KOPT-K1 (cell line): ENCODE measurements around the gene CNIH2.

Experiments
- H3K27ac ChIP-seq: fragments of 200-600 bp; sonication (generic); 2 replicates; pipeline ENCODE4 v1.5.1; 2016; ENCODE audit warnings: antibody characterized with exemption, mild to moderate bottlenecking, low read depth, low read length; ENCODE audit not compliant: poor library complexity, severe bottlenecking
- H3K36me3 ChIP-seq: fragments of 200-600 bp; sonication (generic); 2 replicates; pipeline ENCODE4 v1.5.1; 2017; ENCODE audit warnings: antibody characterized with exemption, mild to moderate bottlenecking, low read length, moderate library complexity; ENCODE audit not compliant: insufficient read depth
- H3K9me3 ChIP-seq: fragments of 200-600 bp; sonication (generic); 2 replicates; pipeline ENCODE4 v1.5.1; 2017; ENCODE audit warnings: antibody characterized with exemption, low read length, mild to moderate bottlenecking; ENCODE audit not compliant: insufficient read depth, poor library complexity, severe bottlenecking

CNIH2 gene

DNA sequence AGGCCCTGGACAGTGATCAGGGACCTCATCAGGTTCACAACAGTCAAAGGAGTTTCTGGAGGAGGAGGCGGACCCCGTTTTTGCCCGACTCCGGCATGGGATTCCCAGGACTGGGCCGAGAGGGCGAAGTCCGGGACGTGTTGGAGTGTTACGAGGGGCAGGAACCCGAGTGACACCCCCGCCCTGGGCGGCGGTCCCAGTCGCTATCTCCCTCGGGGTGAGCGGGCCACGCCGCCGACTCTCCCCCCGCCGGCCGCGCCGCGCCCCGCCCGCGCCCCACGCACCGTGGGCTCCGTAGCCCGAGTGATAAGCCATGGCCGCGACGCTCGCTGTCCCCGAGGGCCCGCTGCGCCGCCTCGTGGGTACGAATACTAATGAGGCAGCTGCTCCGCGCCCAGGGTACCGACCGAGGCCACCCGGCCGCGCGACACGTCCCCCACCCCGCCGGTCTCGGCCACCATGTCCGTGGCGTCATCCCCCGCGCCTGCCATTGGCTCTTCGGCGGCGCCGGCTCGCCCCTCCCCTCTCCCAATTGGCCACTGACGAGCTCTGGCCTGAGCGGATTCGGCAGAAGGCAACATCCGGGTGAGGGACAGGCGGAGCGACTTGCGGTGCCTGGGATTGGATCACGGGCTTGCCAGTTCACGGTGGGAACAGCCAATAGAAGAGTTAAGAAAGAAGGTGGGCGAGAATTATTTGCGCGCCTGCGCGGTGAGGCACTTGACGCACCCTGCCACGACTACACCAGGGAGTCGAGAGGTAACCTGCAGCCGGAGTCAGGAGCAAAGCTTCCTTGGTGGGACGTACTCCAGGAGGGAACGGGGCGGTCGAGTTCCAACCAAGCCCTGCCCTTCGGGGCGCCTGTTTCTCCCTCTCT lies 10.9 kb downstream of the CNIH2 start, which contains the start of gene YIF1A:
Gene YIF1A (minus strand): TSS at position 473 of the 877 bp plus-strand sequence. CDS start 158 bp downstream, at position 315.
- H3K27ac ChIP-seq = peak within 1 kb of the TSS; percentile 69
- H3K36me3 ChIP-seq = peaks cover 13% of the 10 kb centered on the region; the same call in 1 of the 2 replicates
- H3K9me3 ChIP-seq = no peaks in the 10 kb centered on the region

DNA sequence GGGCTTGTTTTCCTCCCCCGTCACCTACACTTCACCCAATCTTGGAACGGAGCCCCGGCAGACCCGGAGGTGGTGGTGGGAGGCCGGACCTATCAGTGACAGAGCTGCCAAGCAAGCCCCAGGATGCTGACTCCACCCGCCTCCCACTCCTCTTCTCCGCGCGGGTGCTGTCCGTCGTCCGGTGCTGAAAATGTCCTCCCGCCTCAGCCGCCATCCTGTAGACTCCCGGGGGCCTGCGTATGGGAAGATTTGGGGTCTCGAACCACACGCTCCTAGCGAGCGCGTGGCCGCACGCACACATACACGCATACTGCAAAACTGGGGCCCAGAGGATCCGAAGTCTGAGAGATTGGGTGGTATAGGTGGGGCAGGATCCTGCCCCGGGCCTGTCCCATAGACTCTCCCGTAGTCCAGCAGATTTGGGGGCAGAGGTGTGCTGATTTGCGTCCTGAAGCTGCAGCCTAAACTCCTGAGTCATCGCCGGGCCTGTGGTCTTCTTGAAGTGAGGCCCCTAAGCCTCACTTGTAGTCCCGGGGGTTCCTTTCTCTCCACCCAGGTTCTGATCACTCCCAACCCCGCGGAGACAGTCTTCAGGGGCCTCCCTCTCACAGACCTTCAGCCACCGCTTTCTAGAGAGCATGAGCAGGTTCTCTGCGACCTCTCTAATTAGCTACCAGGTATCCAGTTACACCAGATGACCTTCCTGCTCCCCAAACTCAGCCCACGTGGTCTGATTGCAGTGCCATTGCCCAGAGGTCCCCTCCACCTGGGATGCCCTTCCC lies 11.8 kb downstream of the CNIH2 start:
- Histone ChIP-seq H3K27ac (peak overlapping the region; percentile 39), H3K36me3 (peaks cover 8% of the 10 kb centered on the region; the same call in 1 of the 2 replicates), H3K9me3 (no peaks in the 10 kb centered on the region)

DNA sequence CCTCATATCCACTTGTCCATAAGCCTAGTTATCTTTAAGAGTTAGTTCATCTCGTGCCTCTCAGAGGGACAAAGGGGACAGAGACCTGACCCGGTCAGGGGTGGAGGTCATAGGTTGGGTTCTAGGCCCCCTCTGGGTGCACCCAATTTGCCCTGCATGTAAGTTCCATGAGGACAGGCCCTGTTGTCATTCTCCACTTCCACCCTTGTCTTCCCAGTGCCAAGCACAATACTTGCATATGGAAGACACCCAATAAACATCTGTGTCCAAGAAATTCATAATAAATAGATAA lies 12.3 kb downstream of the CNIH2 start:
- peaks cover 3% of the 10 kb centered on the region; the same call in 1 of the 2 replicates for H3K36me3 ChIP-seq
- no peaks in the 10 kb centered on the region for H3K9me3 ChIP-seq
- no peak overlapping the region for H3K27ac ChIP-seq

DNA sequence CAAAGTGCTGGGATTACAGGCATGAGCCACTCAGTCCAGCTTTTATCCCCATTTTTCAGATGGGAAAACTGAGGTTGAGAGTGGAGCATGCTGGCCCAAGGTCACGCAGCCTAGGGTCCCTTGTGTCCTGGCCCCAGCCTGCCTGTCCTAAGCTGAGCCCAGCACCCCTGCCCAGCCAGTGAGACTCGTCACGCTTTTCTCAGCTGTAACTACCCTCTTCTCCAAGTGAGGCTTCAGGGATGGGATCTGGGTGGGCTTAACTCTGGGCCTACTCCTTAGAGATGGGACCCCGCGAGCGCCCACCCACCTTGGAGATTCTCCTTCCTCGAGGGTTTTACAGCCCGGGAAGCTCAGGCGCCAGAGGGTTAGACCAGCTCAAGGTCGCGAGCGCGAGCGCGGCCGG lies 13.3 kb downstream of the CNIH2 start:
- no peaks in the 10 kb centered on the region for H3K9me3 ChIP-seq
- no peaks in the 10 kb centered on the region for H3K36me3 ChIP-seq
- H3K27ac ChIP-seq = no peak overlapping the region

DNA sequence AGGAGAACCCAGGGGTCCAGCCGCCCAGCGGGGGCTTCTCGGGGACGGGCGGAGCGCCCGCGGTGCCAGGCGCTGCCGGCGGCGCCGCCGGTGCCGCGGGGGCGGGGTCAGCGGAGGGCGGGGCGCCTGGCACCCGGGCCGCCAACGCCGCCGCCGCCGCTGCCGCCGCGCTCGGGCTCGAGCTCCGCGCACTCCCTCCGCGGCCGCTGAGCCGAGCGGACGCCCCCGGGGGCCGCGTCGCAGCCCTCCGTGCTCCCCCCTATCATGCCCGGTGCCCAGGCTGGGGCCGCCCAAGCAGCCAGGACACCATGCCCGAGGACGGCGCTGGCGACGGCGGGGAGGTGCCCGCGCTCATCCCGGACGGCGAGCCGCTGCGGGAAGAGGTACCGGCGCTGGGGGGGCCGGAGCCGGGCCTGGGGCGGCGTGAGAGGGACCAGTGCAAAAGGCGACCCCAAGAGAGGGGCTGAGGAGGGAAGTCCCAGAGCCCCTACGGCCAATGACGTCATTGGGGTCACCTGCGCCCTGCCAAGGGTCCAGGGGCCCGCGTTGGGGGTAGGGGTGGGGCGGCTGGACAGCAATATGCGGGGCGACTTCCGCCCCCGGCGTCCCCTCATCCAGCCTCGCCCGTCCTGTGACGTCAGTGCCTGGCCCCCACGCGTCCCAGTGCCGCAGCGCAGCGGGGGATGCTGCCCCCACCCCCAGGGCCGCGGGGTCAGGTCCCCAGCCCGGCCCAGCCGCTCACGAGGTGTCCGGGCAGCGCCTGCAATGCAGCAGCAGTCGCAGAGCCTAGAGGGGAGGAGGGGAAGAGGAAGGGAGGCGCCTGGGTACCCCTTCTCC lies 13.9 kb downstream of the CNIH2 start, which contains the start of gene TMEM151A:
Gene TMEM151A (plus strand): TSS at position 189 of the 837 bp plus-strand sequence. CDS start 120 bp downstream, at position 309.
- no peaks in the 10 kb centered on the region for H3K36me3 ChIP-seq
- no peak within 1 kb of the TSS for H3K27ac ChIP-seq

DNA sequence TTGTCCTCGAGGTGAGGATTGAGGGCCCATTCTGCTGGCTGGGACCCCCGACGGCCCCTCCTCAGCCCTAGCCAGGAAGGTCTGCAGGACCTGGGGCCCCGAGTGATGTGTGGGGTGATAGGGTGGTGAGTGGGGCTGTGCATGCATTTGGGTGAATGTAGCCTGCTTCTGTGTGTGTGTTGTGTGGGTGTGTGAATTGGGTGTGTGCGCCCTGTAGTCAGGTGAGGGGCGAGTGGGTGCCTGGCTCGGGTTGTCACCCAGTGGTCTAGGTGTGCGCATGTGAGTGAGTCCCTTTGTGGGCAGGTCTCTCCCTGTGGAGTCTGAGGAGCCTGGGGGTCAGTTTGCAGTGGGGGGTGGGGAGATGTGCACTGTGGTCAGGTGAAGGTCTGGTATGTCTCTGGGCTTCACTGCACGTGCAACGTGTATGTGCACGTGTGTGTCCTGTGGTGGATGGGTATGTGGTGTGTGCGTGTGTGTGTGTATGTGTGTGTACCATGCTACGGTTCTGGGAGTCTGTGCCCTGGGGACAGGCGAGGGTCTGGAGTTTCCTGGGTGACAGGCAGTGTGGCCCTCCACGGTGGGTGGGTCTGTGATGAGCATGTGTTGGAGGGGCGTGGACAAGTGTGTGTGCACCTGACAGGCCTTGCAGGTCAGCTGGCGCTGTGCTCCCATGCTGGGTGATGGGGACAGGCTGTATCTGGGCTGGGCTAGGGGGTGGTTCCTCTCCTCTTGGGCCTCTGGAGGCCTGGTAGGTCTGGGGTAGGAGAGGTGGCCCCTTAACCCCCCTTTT lies 14.8 kb downstream of the CNIH2 start:
- no peak overlapping the region for H3K27ac ChIP-seq
- no peaks in the 10 kb centered on the region for H3K9me3 ChIP-seq

More for the DNA sequence above, 13.9 kb downstream of the CNIH2 start, which contains the start of gene TMEM151A:
- H3K9me3 ChIP-seq = no peaks in the 10 kb centered on the region

DNA sequence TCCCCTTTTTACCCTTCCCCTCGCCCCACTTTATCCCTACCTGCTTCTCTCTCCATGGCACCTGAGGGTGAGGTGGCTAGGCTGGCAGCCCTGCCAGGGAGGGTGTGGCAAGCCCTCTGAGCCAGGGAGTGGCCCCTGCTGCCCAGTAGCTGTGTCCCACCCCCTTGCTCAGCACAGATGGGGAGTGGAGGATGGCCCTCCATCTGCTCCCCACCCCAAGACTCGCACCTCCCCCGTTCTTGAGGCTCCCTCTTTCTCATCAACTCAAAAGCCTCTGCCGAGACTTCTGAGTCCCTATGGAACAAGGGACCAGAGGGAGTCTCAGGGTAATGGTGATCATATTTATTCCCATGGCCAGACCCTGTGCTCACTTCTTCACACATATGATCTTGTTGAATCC lies 15.4 kb downstream of the CNIH2 start:
- Histone ChIP-seq H3K27ac (no peak overlapping the region), H3K9me3 (no peaks in the 10 kb centered on the region), H3K36me3 (no peaks in the 10 kb centered on the region)

More for the DNA sequence above, 14.8 kb downstream of the CNIH2 start:
- H3K36me3 ChIP-seq = no peaks in the 10 kb centered on the region

DNA sequence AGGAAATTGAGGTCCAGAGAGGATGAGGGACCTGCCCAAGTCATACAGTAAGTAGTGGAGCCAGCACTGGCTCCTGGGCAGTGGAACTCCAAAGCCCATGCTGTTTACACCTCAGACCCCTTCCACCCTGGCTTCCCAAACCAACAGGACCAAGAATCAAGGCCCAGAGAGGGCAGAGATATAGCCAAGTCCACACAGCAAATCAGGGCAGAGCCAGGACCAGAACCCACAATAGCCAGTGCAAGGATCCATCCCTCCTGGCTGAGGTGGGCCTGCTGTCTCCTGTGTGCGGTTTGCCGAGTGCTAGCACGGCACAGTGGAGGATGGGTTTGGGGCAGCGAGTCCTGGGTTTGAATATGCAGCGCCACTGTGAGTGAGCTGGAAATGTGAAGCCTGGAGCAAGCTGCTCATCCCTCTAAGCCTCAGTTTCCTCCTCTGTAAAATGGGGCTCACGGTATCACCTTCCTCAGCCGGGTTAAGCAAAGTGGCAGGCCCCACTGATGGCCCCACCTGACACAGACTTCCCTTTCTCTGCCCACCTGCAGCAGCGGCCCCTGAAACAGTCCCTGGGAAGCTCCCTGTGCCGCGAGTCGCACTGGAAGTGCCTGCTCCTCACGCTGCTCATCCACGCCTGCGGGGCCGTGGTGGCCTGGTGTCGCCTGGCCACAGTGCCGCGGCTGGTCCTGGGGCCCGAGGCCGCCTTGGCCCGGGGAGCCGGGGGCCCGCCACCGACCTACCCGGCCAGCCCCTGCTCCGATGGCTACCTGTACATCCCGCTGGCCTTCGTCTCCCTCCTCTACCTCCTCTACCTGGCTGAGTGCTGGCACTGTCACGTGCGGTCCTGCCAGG lies 16.0 kb downstream of the CNIH2 start:
- Histone ChIP-seq H3K27ac (no peak overlapping the region), H3K9me3 (no peaks in the 10 kb centered on the region), H3K36me3 (no peaks in the 10 kb centered on the region)

DNA sequence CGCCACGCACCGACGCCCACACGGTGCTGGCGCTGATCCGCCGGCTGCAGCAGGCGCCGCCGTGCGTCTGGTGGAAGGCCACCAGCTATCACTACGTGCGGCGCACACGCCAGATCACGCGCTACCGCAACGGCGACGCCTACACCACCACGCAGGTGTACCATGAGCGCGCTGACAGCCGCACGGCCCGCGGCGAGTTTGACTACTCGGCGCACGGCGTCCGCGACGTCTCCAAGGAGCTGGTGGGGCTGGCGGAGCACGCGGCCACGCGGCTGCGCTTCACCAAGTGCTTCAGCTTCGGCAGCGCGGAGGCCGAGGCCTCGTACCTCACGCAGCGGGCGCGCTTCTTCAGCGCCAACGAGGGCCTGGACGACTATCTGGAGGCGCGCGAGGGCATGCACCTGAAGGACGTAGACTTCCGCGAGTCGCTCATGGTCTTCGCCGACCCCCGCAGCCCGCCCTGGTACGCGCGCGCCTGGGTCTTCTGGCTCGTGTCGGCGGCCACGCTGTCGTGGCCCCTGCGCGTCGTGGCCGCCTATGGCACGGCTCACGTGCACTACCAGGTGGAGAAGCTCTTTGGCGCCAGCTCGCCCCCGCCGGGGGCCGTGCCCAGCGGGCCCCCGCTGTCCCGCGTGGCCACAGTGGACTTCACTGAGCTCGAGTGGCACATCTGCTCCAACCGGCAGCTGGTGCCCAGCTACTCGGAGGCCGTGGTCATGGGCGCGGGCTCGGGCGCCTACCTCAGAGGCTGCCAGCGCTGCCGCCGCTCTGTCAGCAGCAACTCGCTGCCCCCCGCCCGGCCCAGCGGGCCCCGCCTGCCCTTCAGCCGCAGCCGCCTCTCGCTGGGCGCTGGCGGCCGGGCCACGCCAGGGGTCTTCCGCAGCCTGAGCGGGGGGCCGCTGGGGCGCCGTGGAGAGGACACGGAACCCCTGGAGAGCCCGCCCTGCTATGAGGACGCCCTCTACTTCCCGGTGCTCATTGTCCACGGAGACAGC lies 16.9 kb downstream of the CNIH2 start:
- Histone ChIP-seq H3K36me3 (no peaks in the 10 kb centered on the region), H3K9me3 (no peaks in the 10 kb centered on the region), H3K27ac (no peak overlapping the region)

DNA sequence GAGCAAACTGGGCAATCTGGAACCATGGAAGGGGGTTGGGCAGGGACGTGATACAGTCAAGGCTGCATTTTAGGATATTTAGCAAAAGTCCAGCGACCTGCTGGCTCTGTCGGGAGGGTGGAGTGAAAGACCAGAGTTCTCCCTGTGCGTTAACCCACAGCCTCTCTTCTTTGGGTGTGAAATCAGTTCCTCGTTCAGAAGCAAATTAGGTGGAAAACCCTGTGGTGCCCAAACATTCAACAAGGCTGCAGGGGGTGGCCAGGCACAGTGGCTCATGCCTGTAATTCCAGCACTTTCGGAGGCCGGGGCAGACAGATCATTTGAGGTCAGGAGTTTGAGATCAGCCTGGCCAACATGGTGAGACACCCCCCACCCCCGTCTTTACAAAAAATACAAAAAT lies 19.6 kb downstream of the CNIH2 start:
- no peaks in the 10 kb centered on the region for H3K9me3 ChIP-seq
- H3K36me3 ChIP-seq = no peaks in the 10 kb centered on the region
- H3K27ac ChIP-seq = no peak overlapping the region

DNA sequence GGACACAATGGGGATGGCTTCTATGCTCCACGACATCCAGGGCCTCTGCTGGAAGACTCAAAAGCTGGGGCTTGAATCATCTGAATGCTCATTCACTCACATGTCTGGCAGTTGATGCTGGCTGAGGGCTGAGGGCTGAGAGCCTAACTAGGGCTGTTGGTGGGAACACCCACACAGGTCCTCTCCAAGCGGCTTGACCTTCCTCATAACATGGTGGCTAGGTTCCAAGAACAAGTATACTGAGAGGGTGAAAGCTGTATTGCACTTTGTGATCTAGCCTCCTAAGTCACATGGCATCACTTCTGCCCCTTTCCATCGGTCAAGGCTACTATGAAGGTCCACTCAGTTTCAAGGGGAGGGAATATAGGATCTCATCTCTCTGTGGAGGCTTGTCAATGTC lies 21.2 kb downstream of the CNIH2 start:
- Histone ChIP-seq H3K36me3 (no peaks in the 10 kb centered on the region), H3K27ac (no peak overlapping the region), H3K9me3 (no peaks in the 10 kb centered on the region)

DNA sequence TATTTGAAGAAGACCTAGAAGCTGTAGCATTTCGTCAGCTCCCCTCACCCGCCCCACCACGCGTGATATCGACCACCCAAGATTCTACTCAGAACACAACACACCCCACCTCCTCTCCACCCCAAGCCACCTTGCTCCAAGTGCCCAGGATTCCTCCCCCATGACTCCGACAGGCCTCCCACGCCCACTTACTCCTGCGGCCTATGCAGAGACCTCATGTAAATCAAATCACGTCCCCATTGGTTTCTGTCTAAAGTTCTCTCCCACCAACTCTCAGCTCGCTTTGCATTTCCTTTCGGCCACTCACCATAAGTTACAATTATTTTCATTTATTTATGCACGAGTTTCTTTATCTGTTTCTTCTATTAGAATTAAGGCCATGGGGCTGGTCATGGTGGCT lies 24.7 kb downstream of the CNIH2 start:
- Histone ChIP-seq H3K27ac (no peak overlapping the region), H3K9me3 (no peaks in the 10 kb centered on the region), H3K36me3 (no peaks in the 10 kb centered on the region)
